Ishikawa (cell line): Measurements from ENCODE around the gene TBX10.

Source experiments
- CEBPB ChIP-seq: IDR thresholded peaks from 2 replicates; pipeline ENCODE4 v1.6.1; 2012
- EGR1 ChIP-seq: IDR thresholded peaks from 2 replicates; pipeline ENCODE4 v1.6.1; 2012
- EP300 ChIP-seq: IDR thresholded peaks from 2 replicates; pipeline ENCODE4 v1.6.1; 2012; ENCODE audit warnings: borderline replicate concordance
- RAD21 ChIP-seq: IDR thresholded peaks from 2 replicates; pipeline ENCODE4 v1.6.1; 2012; ENCODE audit warnings: low read depth
- REST ChIP-seq: IDR thresholded peaks from 2 replicates; pipeline ENCODE4 v1.6.1; 2012; ENCODE audit warnings: low read depth, mild to moderate bottlenecking
- TAF1 ChIP-seq: IDR thresholded peaks from 2 replicates; pipeline ENCODE4 v1.6.1; 2012; ENCODE audit warnings: low read depth, mild to moderate bottlenecking
- YY1 ChIP-seq: IDR thresholded peaks from 2 replicates; pipeline ENCODE4 v1.6.1; 2012; ENCODE audit warnings: low read depth
- TF ChIP-seq, protein P1 (sequence below): IDR thresholded peaks from 2 replicates; pipeline ENCODE4 v1.6.1; 2012

DNA sequence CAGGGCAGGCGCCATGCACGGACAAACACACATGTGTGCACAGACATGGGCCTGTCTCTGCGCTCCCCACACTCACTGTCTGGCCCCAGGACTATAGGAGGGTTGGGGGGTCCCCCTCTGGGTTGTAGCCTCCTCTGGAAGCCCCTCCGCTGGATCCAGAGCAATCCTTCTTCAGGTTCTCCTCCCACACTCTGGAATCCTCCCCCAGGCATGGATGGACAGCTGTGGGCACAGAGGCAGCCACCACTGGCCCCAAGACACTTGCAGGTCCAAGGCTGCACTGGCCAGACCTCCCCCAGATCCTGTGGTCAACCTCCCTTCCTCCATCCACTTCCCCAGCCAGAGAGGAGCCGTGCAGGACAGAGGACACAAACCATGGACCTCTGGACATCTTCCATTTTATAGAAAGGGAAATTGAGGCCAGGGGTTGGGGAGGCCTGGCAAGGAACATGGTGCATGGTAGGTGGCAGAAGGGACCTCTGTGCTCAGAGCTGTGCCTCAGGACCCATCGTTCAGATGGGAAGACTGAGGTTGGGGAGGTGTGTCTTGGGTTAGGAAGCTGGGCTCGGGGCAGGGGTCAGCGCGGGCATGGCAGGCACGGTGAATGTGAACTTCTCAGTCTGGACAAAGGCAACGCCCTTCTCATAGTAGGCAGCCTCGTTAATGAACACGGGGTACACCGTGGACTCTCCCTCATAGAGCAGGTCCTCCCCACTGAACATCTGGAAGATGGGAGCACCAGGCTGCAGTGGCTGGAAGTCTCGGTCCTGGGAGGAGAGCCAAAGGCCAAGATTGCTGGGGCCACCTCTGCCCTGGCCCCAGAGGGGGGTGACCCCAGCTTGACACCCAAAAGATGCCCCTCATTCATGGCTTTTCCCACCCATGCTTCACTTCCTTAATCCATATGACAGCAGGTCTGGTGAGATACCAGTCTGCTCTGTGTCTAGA is 2.9 kb upstream of the TBX10 start:
- TF ChIP-seq EGR1 (no peak), RAD21 (no peak), TAF1 (no peak), CEBPB (no peak), REST (no peak), YY1 (no peak), EP300 (no peak)
- TF ChIP-seq, protein P1, sequence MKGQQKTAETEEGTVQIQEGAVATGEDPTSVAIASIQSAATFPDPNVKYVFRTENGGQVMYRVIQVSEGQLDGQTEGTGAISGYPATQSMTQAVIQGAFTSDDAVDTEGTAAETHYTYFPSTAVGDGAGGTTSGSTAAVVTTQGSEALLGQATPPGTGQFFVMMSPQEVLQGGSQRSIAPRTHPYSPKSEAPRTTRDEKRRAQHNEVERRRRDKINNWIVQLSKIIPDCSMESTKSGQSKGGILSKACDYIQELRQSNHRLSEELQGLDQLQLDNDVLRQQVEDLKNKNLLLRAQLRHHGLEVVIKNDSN = no peak
